GM23338 (cell line): ENCODE data around the gene PTPN6. TPM values are rescaled to one million over a fixed set of nuclear protein-coding genes. Genes with fewer than 3 reads are reported as not detected.

Experiments
- ATAC-seq: fragments of 200-7000 bp; cut with Tn5 transposase; 3 replicates; pipeline ENCODE4 v1.9.1; 2020
- DNase-seq: peaks from one replicate; pipeline ENCODE4 v3.0.0-alpha.2; 2015; ENCODE audit warnings: low spot score
- H2AFZ ChIP-seq: fragments of 200-600 bp; sonication (generic); 2 replicates; pipeline ENCODE4 v1.8.0; 2016; ENCODE audit warnings: antibody characterized with exemption, mild to moderate bottlenecking, moderate library complexity
- H3F3A ChIP-seq: fragments of 200-600 bp; sonication (generic); replicated peaks from 2 replicates; pipeline ENCODE4 v1.8.0; 2017; ENCODE audit warnings: antibody characterized with exemption, mixed run types, low read depth
- H3K27ac ChIP-seq: fragments of 200-600 bp; sonication (generic); 2 replicates; pipeline ENCODE4 v1.6.1; 2016; ENCODE audit warnings: low read depth
- H3K27me3 ChIP-seq: fragments of 200-600 bp; sonication (generic); 2 replicates; pipeline ENCODE4 v1.8.0; 2016; ENCODE audit warnings: mild to moderate bottlenecking, mixed run types, moderate library complexity; ENCODE audit not compliant: insufficient read depth
- H3K36me3 ChIP-seq: fragments of 200-600 bp; sonication (generic); 2 replicates; pipeline ENCODE4 v1.8.0; 2016; ENCODE audit warnings: mild to moderate bottlenecking; ENCODE audit not compliant: insufficient read depth
- H3K4me1 ChIP-seq: fragments of 200-600 bp; sonication (generic); 2 replicates; pipeline ENCODE4 v1.8.0; 2016; ENCODE audit warnings: mild to moderate bottlenecking, moderate library complexity; ENCODE audit not compliant: insufficient read depth
- H3K4me2 ChIP-seq: fragments of 200-600 bp; sonication (generic); 2 replicates; pipeline ENCODE4 v1.7.1; 2017; ENCODE audit warnings: mixed run types
- H3K4me3 ChIP-seq: fragments of 200-600 bp; sonication (generic); 2 replicates; pipeline ENCODE4 v1.6.1; 2016; ENCODE audit warnings: mixed run types
- H3K79me2 ChIP-seq: fragments of 200-600 bp; sonication (generic); replicated peaks from 2 replicates; pipeline ENCODE4 v1.8.0; 2017; ENCODE audit warnings: mild to moderate bottlenecking; ENCODE audit not compliant: insufficient read depth
- H3K9me2 ChIP-seq: fragments of 200-600 bp; sonication (generic); 2 replicates; pipeline ENCODE4 v1.8.0; 2017; ENCODE audit not compliant: insufficient read depth
- H4K20me1 ChIP-seq: fragments of 200-600 bp; sonication (generic); replicated peaks from 2 replicates; pipeline ENCODE4 v1.8.0; 2017; ENCODE audit warnings: mild to moderate bottlenecking; ENCODE audit not compliant: insufficient read depth
- H3K27ac Mint-ChIP-seq: 2 replicates; pipeline ENCODE4 v1.8.0; 2020; ENCODE audit warnings: inconsistent platforms, mild to moderate bottlenecking, moderate library complexity, mixed read lengths
- H3K27me3 Mint-ChIP-seq: 3 replicates; pipeline ENCODE4 v1.8.0; 2022; ENCODE audit warnings: low read depth, mild to moderate bottlenecking, moderate library complexity, mixed read lengths, inconsistent platforms; ENCODE audit not compliant: insufficient read depth, poor library complexity
- H3K36me3 Mint-ChIP-seq: 3 replicates; pipeline ENCODE4 v1.8.0; 2021; ENCODE audit warnings: low read depth, mild to moderate bottlenecking, inconsistent platforms, moderate library complexity, mixed read lengths
- H3K4me1 Mint-ChIP-seq: 3 replicates; pipeline ENCODE4 v1.8.0; 2020; ENCODE audit warnings: mild to moderate bottlenecking, inconsistent platforms, mixed read lengths
- H3K4me3 Mint-ChIP-seq: 3 replicates; pipeline ENCODE4 v1.8.0; 2021; ENCODE audit warnings: moderate library complexity, mild to moderate bottlenecking, inconsistent platforms, mixed read lengths
- H3K9me3 Mint-ChIP-seq: 3 replicates; pipeline ENCODE4 v1.8.0; 2020; ENCODE audit warnings: moderate library complexity, mild to moderate bottlenecking, inconsistent platforms, mixed read lengths
- CREB1 ChIP-seq: fragments of 250-450 bp; sonication (Bioruptor Pico); IDR thresholded peaks from 2 replicates; pipeline ENCODE4 v1.5.0; 2020; ENCODE audit warnings: low read depth, mild to moderate bottlenecking, moderate library complexity
- CTCF ChIP-seq, 2 experiments: fragments of 200-600 bp in 1 of 2; sonication (generic) in 1 of 2; conservative IDR thresholded peaks; 2 replicates each; pipeline versions ENCODE4 v1.5.1 to v1.6.1; 2016 to 2017; ENCODE audit warnings: antibody characterized with exemption in 2 of 2, low read depth in 2 of 2, mild to moderate bottlenecking in 2 of 2, moderate library complexity in 1 of 2
- ETS1 ChIP-seq: IDR thresholded peaks from 2 replicates; pipeline ENCODE4 v1.6.1; 2016; ENCODE audit warnings: antibody characterized with exemption
- EZH2 ChIP-seq: fragments of 200-600 bp; sonication (generic); IDR thresholded peaks from one replicate; pipeline ENCODE4 v1.8.0; 2017; ENCODE audit warnings: antibody characterized with exemption, mild to moderate bottlenecking, low read depth; ENCODE audit not compliant: unreplicated experiment
- EZH2phosphoT487 ChIP-seq: fragments of 200-600 bp; sonication (generic); IDR thresholded peaks from one replicate; pipeline ENCODE4 v1.8.1; 2018; ENCODE audit warnings: antibody characterized with exemption; ENCODE audit not compliant: unreplicated experiment
- JUNB ChIP-seq: IDR thresholded peaks from one replicate; pipeline ENCODE4 v1.6.1; 2016; ENCODE audit warnings: antibody characterized with exemption; ENCODE audit not compliant: unreplicated experiment
- NANOG ChIP-seq: IDR thresholded peaks from 2 replicates; pipeline ENCODE4 v1.6.1; 2016; ENCODE audit warnings: antibody characterized with exemption, borderline replicate concordance
- POLR2AphosphoS5 ChIP-seq: IDR thresholded peaks from 2 replicates; pipeline ENCODE4 v1.6.1; 2016; ENCODE audit warnings: antibody characterized with exemption, low read depth
- REST ChIP-seq: IDR thresholded peaks from one replicate; pipeline ENCODE4 v1.6.1; 2018; ENCODE audit warnings: antibody characterized with exemption; ENCODE audit not compliant: unreplicated experiment
- STAT1 ChIP-seq: IDR thresholded peaks from one replicate; pipeline ENCODE4 v1.6.1; 2016; ENCODE audit warnings: antibody characterized with exemption; ENCODE audit not compliant: unreplicated experiment
- ZNF114 ChIP-seq: fragments of 250-450 bp; sonication (Bioruptor Pico); IDR thresholded peaks from 2 replicates; pipeline ENCODE4 v1.5.0; 2020; ENCODE audit warnings: mild to moderate bottlenecking, moderate library complexity
- ZNF331 ChIP-seq: fragments of 250-450 bp; sonication (Bioruptor Pico); IDR thresholded peaks from 2 replicates; pipeline ENCODE4 v1.5.0; 2020; ENCODE audit warnings: low read depth, mild to moderate bottlenecking, moderate library complexity
- polyA plus RNA-seq: library from polyadenylated mRNA; unstranded; fragments of >200 nt; fragmentation: Nextera tagmentation; extraction: Ambion mirVana; gene quantifications from 2 replicates; pipeline ENCODE4 v1.2.1, GENCODE V29; 2016
- total RNA-seq: library from RNA; depleted of rRNA; stranded (reverse); fragments of >200 nt; shearing (Covaris generic); gene quantifications from 2 replicates; pipeline ENCODE4 v1.2.3, GENCODE V29; 2014
- TF ChIP-seq, protein P1 (sequence below): fragments of 250-450 bp; sonication (Bioruptor Pico); IDR thresholded peaks from 2 replicates; pipeline ENCODE4 v1.5.0; 2020; ENCODE audit warnings: mild to moderate bottlenecking, moderate library complexity

PTPN6 gene
- total and polyA plus RNA-seq, 2 experiments from 2014 or later: 25.3 to 35.4 TPM

- DNase-seq: no peak
- H3K27me3 ChIP-seq: no peaks in the 10 kb centered on the region
- no peaks in the 10 kb centered on the region for H4K20me1 ChIP-seq
- Mint-ChIP-seq H3K27me3 (peaks cover 22% of the 10 kb centered on the region), H3K9me3 (no peaks in the 10 kb centered on the region), H3K4me1 (peaks cover 45% of the 10 kb centered on the region), H3K36me3 (no peaks in the 10 kb centered on the region; the same call in 2 of the 3 replicates), H3K27ac (peak overlapping the region; percentile 59; the same call in 1 of the 2 replicates), H3K4me3 (no peak overlapping the region)
- peaks cover 12% of the 10 kb centered on the region for H3F3A ChIP-seq
- H2AFZ ChIP-seq: no peak overlapping the region
- no peaks in the 10 kb centered on the region for H3K79me2 ChIP-seq
- H3K4me3 ChIP-seq: no peak overlapping the region
- H3K27ac ChIP-seq: no peak overlapping the region
- no peak for ATAC-seq
- H3K4me2 ChIP-seq: no peak overlapping the region
- H3K4me1 ChIP-seq: peaks cover 31% of the 10 kb centered on the region
- H3K9me2 ChIP-seq: no peaks in the 10 kb centered on the region
- no peaks in the 10 kb centered on the region for H3K36me3 ChIP-seq
- TF ChIP-seq EZH2phosphoT487: no peak
- no peak for TF ChIP-seq ZNF331
- no peak for TF ChIP-seq NANOG
- TF ChIP-seq STAT1: no peak
- TF ChIP-seq CREB1 (CRISPR knock-in tag): no peak
- TF ChIP-seq CTCF (conservative IDR thresholded peaks at IDR 0.05; ENCODE audit: low read depth in 2 of 2): no peak
- no peak for TF ChIP-seq EZH2
- no peak for TF ChIP-seq JUNB
- TF ChIP-seq POLR2AphosphoS5: no peak
- TF ChIP-seq ZNF114: no peak
- TF ChIP-seq ETS1: no peak
- TF ChIP-seq, protein P1, sequence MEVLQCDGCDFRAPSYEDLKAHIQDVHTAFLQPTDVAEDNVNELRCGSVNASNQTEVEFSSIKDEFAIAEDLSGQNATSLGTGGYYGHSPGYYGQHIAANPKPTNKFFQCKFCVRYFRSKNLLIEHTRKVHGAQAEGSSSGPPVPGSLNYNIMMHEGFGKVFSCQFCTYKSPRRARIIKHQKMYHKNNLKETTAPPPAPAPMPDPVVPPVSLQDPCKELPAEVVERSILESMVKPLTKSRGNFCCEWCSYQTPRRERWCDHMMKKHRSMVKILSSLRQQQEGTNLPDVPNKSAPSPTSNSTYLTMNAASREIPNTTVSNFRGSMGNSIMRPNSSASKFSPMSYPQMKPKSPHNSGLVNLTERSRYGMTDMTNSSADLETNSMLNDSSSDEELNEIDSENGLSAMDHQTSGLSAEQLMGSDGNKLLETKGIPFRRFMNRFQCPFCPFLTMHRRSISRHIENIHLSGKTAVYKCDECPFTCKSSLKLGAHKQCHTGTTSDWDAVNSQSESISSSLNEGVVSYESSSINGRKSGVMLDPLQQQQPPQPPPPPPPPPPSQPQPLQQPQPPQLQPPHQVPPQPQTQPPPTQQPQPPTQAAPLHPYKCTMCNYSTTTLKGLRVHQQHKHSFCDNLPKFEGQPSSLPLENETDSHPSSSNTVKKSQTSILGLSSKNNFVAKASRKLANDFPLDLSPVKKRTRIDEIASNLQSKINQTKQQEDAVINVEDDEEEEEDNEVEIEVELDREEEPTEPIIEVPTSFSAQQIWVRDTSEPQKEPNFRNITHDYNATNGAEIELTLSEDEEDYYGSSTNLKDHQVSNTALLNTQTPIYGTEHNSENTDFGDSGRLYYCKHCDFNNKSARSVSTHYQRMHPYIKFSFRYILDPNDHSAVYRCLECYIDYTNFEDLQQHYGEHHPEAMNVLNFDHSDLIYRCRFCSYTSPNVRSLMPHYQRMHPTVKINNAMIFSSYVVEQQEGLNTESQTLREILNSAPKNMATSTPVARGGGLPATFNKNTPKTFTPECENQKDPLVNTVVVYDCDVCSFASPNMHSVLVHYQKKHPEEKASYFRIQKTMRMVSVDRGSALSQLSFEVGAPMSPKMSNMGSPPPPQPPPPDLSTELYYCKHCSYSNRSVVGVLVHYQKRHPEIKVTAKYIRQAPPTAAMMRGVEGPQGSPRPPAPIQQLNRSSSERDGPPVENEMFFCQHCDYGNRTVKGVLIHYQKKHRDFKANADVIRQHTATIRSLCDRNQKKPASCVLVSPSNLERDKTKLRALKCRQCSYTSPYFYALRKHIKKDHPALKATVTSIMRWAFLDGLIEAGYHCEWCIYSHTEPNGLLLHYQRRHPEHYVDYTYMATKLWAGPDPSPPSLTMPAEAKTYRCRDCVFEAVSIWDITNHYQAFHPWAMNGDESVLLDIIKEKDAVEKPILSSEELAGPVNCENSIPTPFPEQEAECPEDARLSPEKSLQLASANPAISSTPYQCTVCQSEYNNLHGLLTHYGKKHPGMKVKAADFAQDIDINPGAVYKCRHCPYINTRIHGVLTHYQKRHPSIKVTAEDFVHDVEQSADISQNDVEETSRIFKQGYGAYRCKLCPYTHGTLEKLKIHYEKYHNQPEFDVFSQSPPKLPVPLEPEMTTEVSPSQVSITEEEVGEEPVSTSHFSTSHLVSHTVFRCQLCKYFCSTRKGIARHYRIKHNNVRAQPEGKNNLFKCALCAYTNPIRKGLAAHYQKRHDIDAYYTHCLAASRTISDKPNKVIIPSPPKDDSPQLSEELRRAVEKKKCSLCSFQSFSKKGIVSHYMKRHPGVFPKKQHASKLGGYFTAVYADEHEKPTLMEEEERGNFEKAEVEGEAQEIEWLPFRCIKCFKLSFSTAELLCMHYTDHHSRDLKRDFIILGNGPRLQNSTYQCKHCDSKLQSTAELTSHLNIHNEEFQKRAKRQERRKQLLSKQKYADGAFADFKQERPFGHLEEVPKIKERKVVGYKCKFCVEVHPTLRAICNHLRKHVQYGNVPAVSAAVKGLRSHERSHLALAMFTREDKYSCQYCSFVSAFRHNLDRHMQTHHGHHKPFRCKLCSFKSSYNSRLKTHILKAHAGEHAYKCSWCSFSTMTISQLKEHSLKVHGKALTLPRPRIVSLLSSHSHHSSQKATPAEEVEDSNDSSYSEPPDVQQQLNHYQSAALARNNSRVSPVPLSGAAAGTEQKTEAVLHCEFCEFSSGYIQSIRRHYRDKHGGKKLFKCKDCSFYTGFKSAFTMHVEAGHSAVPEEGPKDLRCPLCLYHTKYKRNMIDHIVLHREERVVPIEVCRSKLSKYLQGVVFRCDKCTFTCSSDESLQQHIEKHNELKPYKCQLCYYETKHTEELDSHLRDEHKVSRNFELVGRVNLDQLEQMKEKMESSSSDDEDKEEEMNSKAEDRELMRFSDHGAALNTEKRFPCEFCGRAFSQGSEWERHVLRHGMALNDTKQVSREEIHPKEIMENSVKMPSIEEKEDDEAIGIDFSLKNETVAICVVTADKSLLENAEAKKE (CRISPR knock-in tag): no peak
- no peak for TF ChIP-seq REST
Observed at GRCh38 chr12:6957151-6957701, 6.1 kb downstream of the PTPN6 start.
